ENCODE measurements around the gene ZCCHC14.

ZCCHC14 gene

GRCh38 chr16:87538594-87538993 is 45.8 kb upstream of the ZCCHC14 start:
- H3K4me3 ChIP-seq (ENCODE audit: control insufficient read depth, low read depth, low read length), result no peak overlapping the region
- DNase-seq (ENCODE audit: low read depth), result peak; percentile 58
- TF ChIP-seq CTCF (IDR thresholded peaks at IDR 0.05; ENCODE audit: control insufficient read depth, insufficient read depth, low read depth, low read length, missing control alignments), result no peak

DNA sequence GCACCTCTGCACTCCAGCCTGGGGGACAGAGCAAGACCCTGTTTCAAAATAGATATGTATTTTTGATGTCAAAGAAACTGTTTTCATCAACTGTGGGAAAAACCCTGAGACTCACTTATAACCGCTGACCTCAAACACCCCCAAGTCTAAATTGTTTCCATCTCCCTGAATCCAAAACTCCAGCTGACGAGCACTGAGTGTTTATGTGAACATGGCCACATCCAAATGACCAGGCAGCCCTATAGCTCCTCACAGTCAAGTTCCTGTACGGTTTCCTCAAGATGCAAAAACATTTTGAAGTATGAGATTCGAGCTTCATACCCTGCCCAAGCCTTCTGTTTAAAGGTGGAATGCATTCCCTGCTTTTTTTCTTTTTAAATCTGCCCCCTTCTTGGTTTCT is 45.3 kb upstream of the ZCCHC14 start:
- no peak for TF ChIP-seq CTCF (IDR thresholded peaks at IDR 0.05; ENCODE audit: control insufficient read depth, insufficient read depth, low read depth, low read length, missing control alignments)
- DNase-seq (ENCODE audit: low read depth), result no peak
- H3K4me3 ChIP-seq (ENCODE audit: control insufficient read depth, low read depth, low read length), result no peak overlapping the region

DNA sequence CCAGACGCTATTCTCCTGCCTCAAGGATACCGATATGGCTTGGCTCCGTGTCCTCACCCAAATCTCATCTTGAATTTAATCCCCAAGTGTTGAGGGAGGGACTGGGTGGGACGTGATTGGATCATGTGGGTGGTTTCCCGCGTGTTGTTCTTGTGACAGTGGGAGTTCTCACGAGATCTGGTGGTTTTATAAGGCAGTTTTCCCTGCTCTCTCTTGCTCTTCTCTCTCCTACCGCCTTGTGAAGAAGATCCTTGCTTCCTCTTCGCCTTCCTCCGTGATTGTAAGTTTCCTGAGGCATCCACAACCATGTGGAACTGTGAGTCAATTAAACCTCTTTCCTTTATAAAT is 43.9 kb upstream of the ZCCHC14 start:
- H3K4me3 ChIP-seq (ENCODE audit: control insufficient read depth, low read depth, low read length), result no peak overlapping the region
- no peak for TF ChIP-seq CTCF (IDR thresholded peaks at IDR 0.05; ENCODE audit: control insufficient read depth, insufficient read depth, low read depth, low read length, missing control alignments)
- DNase-seq (ENCODE audit: low read depth), result no peak

- TF ChIP-seq CTCF (IDR thresholded peaks at IDR 0.05; ENCODE audit: control insufficient read depth, insufficient read depth, low read depth, low read length, missing control alignments), result no peak
- DNase-seq (ENCODE audit: low read depth), result no peak
- H3K4me3 ChIP-seq (ENCODE audit: control insufficient read depth, low read depth, low read length), result no peak overlapping the region
Observed at GRCh38 chr16:87535855-87536794, 43.3 kb upstream of the ZCCHC14 start.

DNA sequence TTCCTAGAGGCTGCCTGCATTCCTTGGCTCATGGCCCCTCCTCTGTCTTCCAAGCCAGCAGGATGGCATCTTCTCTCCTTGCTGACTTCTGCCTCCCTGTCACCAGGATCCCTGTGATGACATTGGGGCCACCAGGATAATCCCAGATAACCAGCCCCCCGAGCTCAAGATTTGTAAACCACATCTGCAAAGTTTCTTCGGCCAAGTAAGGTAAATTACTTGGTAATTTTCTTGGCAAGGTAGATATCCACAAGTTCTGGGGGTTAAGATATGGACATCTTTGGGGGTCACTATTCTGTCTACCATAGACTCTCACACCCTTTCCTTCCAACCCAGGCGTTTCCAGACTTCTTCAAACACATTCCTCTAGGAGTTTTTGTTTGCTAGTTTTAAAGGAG is 42.6 kb upstream of the ZCCHC14 start:
- no peak for DNase-seq (ENCODE audit: low read depth)
- no peak for TF ChIP-seq CTCF (IDR thresholded peaks at IDR 0.05; ENCODE audit: control insufficient read depth, insufficient read depth, low read depth, low read length, missing control alignments)
- no peak overlapping the region for H3K4me3 ChIP-seq (ENCODE audit: control insufficient read depth, low read depth, low read length)

- DNase-seq (ENCODE audit: low read depth), result no peak
- no peak for TF ChIP-seq CTCF (IDR thresholded peaks at IDR 0.05; ENCODE audit: control insufficient read depth, insufficient read depth, low read depth, low read length, missing control alignments)
Observed at GRCh38 chr16:87534751-87535150, 41.9 kb upstream of the ZCCHC14 start.

More at GRCh38 chr16:87534751-87535150, 41.9 kb upstream of the ZCCHC14 start:
- H3K4me3 ChIP-seq (ENCODE audit: control insufficient read depth, low read depth, low read length), result no peak overlapping the region

Measured in AG09309 (cell line).